ENCODE data around the gene PIP4P1.
"Not testable (repeated sequence)": the region's sequence is repeated elsewhere in the genome, so short reads cannot be mapped to it uniquely, and the experiment has no call there.

The PIP4P1 gene

GRCh38 chr14:20461225-20462141, at the start of gene PIP4P1:
Gene PIP4P1, minus strand, starts transcription at chr14:20461434. Its CDS starts 109 bp downstream, at chr14:20461325.
- peak; percentile 100 for DNase-seq

- DNase-seq, result no peak
Measured at GRCh38 chr14:20508367-20508766, 47.1 kb upstream of the PIP4P1 start.

GRCh38 chr14:20507537-20507936, 46.3 kb upstream of the PIP4P1 start:
- DNase-seq, result not testable (repeated sequence)

- not testable (repeated sequence) for DNase-seq
Measured at GRCh38 chr14:20506752-20507151, 45.5 kb upstream of the PIP4P1 start.

DNA sequence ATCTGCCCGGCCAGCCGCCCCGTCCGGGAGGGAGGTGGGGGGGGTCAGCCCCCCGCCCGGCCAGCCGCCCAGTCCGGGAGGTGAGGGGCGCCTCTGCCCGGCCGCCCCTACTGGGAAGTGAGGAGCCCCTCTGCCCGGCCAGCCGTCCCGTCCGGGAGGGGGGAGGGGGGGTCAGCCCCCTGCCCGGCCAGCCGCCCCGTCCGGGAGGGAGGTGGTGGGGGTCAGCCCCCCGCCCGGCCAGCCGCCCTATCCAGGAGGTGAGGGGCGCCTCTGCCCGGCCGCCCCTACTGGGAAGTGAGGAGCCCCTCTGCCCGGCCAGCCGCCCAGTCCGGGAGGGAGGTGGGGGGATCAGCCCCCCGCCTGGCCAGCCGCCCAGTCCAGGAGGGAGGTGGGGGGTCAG, 45.0 kb upstream of the PIP4P1 start:
- not testable (repeated sequence) for DNase-seq

DNA sequence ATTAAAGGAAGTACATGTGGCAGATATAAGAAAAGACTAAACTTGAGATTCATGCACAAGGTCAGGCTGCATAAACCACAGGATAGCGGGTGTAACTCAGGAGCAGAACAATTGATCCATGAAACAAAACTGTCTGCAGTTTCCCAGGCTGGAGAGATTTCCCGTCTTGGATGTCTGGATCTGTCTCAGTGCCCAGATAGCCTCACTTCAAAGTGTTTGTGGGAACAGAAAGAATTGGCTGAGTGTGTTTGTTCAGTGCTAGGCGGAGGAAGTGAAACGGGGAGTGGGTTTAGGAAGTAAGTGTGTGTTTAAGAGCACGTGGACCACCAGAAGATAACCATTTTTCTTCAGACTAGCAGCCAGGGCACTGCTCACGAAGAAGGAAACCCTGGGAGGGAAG, 42.7 kb upstream of the PIP4P1 start:
- no peak for DNase-seq

GRCh38 chr14:20501346-20501745, 40.1 kb upstream of the PIP4P1 start:
- no peak for DNase-seq

- DNase-seq, result no peak
Measured at GRCh38 chr14:20499881-20500280, 38.6 kb upstream of the PIP4P1 start.

- DNase-seq, result no peak
Measured at GRCh38 chr14:20499108-20499507, 37.9 kb upstream of the PIP4P1 start.

- no peak for DNase-seq
Measured at GRCh38 chr14:20498622-20499021, 37.4 kb upstream of the PIP4P1 start.

- no peak for DNase-seq
Measured at GRCh38 chr14:20494935-20495766, 33.9 kb upstream of the PIP4P1 start.

- no peak for DNase-seq
Measured at GRCh38 chr14:20493634-20494033, 32.4 kb upstream of the PIP4P1 start.

GRCh38 chr14:20492486-20492885, 31.3 kb upstream of the PIP4P1 start:
- no peak for DNase-seq

GRCh38 chr14:20490563-20490962, 29.3 kb upstream of the PIP4P1 start:
- DNase-seq, result no peak

- peak; percentile 10 for DNase-seq
Measured at GRCh38 chr14:20489093-20489994, 28.1 kb upstream of the PIP4P1 start.

- no peak for DNase-seq
Measured at GRCh38 chr14:20487396-20487725, 26.1 kb upstream of the PIP4P1 start.

GRCh38 chr14:20486684-20487395, 25.6 kb upstream of the PIP4P1 start:
- no peak for DNase-seq

DNA sequence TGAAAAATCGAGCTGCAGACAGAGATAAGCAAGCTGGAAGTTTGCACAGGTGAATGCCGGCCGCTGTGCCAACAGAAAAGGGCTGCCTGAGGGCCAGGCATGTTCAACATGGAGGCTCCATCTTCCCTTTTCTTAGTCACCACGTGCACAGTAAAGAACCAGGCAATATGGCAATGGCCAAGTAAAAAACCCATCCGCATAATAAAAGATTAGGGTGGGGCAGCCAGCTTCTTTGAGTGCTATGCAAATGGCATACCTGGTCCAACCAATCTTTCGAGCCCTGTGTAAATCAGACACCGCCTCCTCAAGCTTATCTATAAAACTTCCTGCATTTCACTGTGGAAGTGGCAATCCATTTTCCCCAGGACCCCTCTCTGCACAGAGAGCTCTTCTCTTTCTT, 24.7 kb upstream of the PIP4P1 start:
- DNase-seq, result no peak

DNA sequence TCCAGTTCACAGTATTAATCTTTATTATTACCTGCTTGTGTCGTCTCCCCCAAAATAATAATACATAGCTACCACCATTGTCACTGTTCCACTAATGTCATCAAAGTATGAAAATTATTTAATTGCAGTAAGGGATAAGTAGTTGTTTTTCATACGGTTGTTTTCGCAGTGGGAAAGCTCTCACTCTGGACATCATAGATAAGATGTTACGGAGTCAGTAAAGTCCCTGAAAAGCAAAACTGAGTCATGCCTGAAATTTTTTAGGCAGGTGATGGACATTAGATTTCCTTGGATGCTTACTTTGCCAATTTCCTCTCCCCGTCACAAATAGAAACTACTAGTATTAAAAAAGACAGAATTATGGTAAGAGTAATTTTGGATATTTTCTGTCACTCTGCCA, 21.1 kb upstream of the PIP4P1 start:
- DNase-seq, result no peak

- DNase-seq, result no peak
Measured at GRCh38 chr14:20478894-20479293, 17.7 kb upstream of the PIP4P1 start.

- peak; percentile 97 for DNase-seq
Measured at GRCh38 chr14:20477211-20477876, 16.1 kb upstream of the PIP4P1 start.

DNA sequence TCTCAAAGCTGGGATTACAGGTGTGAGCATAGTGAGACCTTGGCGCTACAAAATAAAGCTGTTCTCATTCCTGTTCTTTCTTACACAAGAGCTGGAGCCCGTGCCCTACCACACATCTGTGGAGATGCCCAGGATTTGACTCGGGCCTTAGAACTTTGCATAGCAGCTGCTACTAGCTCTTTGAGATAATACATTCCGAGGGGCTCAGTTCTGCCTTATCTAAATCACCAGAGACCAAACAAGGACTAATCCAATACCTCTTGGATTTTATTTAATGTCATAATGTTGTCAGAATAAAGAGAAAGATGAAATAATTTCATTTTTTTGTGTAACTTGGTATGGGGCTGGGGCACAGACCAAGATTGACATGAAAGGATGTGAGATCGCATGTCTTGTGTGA, 15.5 kb upstream of the PIP4P1 start:
- no peak for DNase-seq

Measured in NCI-H226 (cell line).